A549 (cell line): ENCODE data around the gene BRAP. TPM values are rescaled to one million over a fixed set of nuclear protein-coding genes. Genes with fewer than 3 reads are reported as not detected.

Experiments used
- ATAC-seq, 2 experiments: fragments of 200-7000 bp in 1 of 2; fragments of >200 bp in 1 of 2; cut with Nextera tagmentation in 1 of 2; cut with Tn5 transposase in 1 of 2; 3 replicates each; pipeline versions ENCODE4 v1.8.0 to v1.9.1; 2018 to 2020; ENCODE audit warnings: mild to moderate bottlenecking in 1 of 2, moderate library complexity in 1 of 2
- CTCF ChIA-PET: fragments of 300-600 bp; sonication (Branson Sonifier 250); formaldehyde crosslinking; extraction: SDS; loops from one replicate; lab custom pipeline; 2021; ENCODE audit warnings: antibody characterized with exemption, inconsistent platforms; lab: Yijun Ruan, JAX
- POLR2A ChIA-PET: fragments of 350-600 bp; formaldehyde crosslinking; extraction: SDS; loops from one replicate; lab custom pipeline; 2021; ENCODE audit warnings: antibody characterized with exemption, inconsistent platforms; lab: Yijun Ruan, JAX
- DNase-seq, 2 experiments: peaks; one replicate each; pipeline versions ENCODE4 v3.0.0 to v3.0.0-alpha.2; 2011 to 2016; ENCODE audit warnings: low read depth in 1 of 2, low spot score in 1 of 2
- FAIRE-seq: peaks from 2 replicates; lab custom pipeline; 2011; peaks lifted over from hg19 to GRCh38; lab: Jason Lieb, UNC
- H3K27ac ChIP-seq, 2 experiments: fragments of >200 bp; sonication (Bioruptor Twin); formaldehyde crosslinking; 3 replicates each; pipeline ENCODE4 v1.5.1; 2016 to 2017
- H3K4me1 ChIP-seq: fragments of >200 bp; sonication (Bioruptor Twin); formaldehyde crosslinking; 3 replicates; pipeline ENCODE4 v1.6.1; 2016
- H3K4me2 ChIP-seq: fragments of >200 bp; sonication (Bioruptor Twin); formaldehyde crosslinking; 3 replicates; pipeline ENCODE4 v1.6.1; 2016
- H3K4me3 ChIP-seq: fragments of >200 bp; sonication (Bioruptor Twin); formaldehyde crosslinking; 3 replicates; pipeline ENCODE4 v1.5.1; 2016
- H3K9me3 ChIP-seq: fragments of >200 bp; sonication (Bioruptor Twin); formaldehyde crosslinking; 3 replicates; pipeline ENCODE4 v1.6.1; 2016
- CEBPB ChIP-seq, 2 experiments: fragments of >200 bp in 1 of 2; sonication (Bioruptor Twin) in 1 of 2; formaldehyde crosslinking in 1 of 2; IDR thresholded peaks; 2 replicates each; pipeline ENCODE4 v1.6.1; 2012 to 2016
- CHD2 ChIP-seq: fragments of 150-350 bp; IDR thresholded peaks from 2 replicates; pipeline ENCODE4 v1.6.1; 2014; ENCODE audit warnings: low read length; ENCODE audit not compliant: partially characterized antibody
- EP300 ChIP-seq, 2 experiments: fragments of >200 bp; sonication (Bioruptor Twin); formaldehyde crosslinking; IDR thresholded peaks; 2 replicates in 1 of 2; 3 replicates in 1 of 2; pipeline ENCODE4 v1.6.1; 2016 to 2017
- FOSL2 ChIP-seq, 2 experiments: fragments of 450-650 bp in 1 of 2; fragments of >200 bp in 1 of 2; sonication (Bioruptor Twin) in 1 of 2; formaldehyde crosslinking; IDR thresholded peaks; 2 replicates each; pipeline versions ENCODE4 v1.5.0 to v1.6.1; 2016 to 2020; ENCODE audit warnings: mild to moderate bottlenecking in 1 of 2, moderate library complexity in 1 of 2
- HOXB5 ChIP-seq: fragments of 250-450 bp; sonication (Bioruptor Pico); IDR thresholded peaks from 2 replicates; pipeline ENCODE4 v1.5.0; 2020; ENCODE audit warnings: mild to moderate bottlenecking, moderate library complexity
- MYC ChIP-seq: IDR thresholded peaks from 2 replicates; pipeline ENCODE4 v1.6.1; 2012; ENCODE audit warnings: mild to moderate bottlenecking, inconsistent platforms, low read length, improper control_type of control experiment, borderline replicate concordance
- NFE2L2 ChIP-seq: fragments of 150-350 bp; conservative IDR thresholded peaks from 2 replicates; pipeline ENCODE4 v1.6.1; 2014; ENCODE audit warnings: low read length
- PHF8 ChIP-seq: fragments of 200-600 bp; sonication (generic); IDR thresholded peaks from 2 replicates; pipeline ENCODE4 v1.6.1; 2016; ENCODE audit warnings: low read depth, mild to moderate bottlenecking, antibody characterized with exemption, moderate library complexity, borderline replicate concordance
- POLR2A ChIP-seq: IDR thresholded peaks from 2 replicates; pipeline ENCODE4 v1.6.1; 2012; ENCODE audit warnings: mild to moderate bottlenecking, low read length
- RCOR1 ChIP-seq: fragments of 150-350 bp; IDR thresholded peaks from 2 replicates; pipeline ENCODE4 v1.6.1; 2014; ENCODE audit warnings: antibody characterized with exemption, low read length, low read depth
- RFX5 ChIP-seq: fragments of 450-650 bp; IDR thresholded peaks from 2 replicates; pipeline ENCODE4 v1.7.1; 2014; ENCODE audit warnings: antibody characterized with exemption, mild to moderate bottlenecking, moderate library complexity
- SREBF2 ChIP-seq: fragments of 450-650 bp; IDR thresholded peaks from 2 replicates; pipeline ENCODE4 v1.6.1; 2014; ENCODE audit warnings: mild to moderate bottlenecking, moderate library complexity
- TFCP2L1 ChIP-seq: fragments of 250-450 bp; sonication (Bioruptor Pico); IDR thresholded peaks from 2 replicates; pipeline ENCODE4 v1.5.0; 2021; ENCODE audit warnings: mild to moderate bottlenecking
- TP53 ChIP-seq: fragments of 250-450 bp; sonication (Bioruptor Pico); IDR thresholded peaks from 2 replicates; pipeline ENCODE4 v1.5.0; 2021; ENCODE audit warnings: mild to moderate bottlenecking, moderate library complexity
- ZFP36 ChIP-seq: fragments of 450-650 bp; IDR thresholded peaks from 2 replicates; pipeline ENCODE4 v1.6.1; 2014; ENCODE audit warnings: borderline replicate concordance; ENCODE audit not compliant: partially characterized antibody
- ZNF302 ChIP-seq: fragments of 250-450 bp; sonication (Bioruptor Pico); IDR thresholded peaks from 2 replicates; pipeline ENCODE4 v1.9.0; 2021; ENCODE audit warnings: inconsistent platforms, mild to moderate bottlenecking, moderate library complexity
- WGBS: methylation state at CpG from one replicate; pipeline ENCODE4 v1.1.6; 2017; ENCODE audit errors: missing lambda C conversion rate; 5-methylcytosine and 5-hydroxymethylcytosine counted together
- polyA plus RNA-seq, 4 experiments: library from polyadenylated mRNA; depleted of rRNA in 3 of 4; stranded (reverse); fragments of >200 nt; fragmentation: RNase III in 1 of 4; extraction: RNeasy Plus Mini Kit Qiagen cat#74134 plus additional on column Dnase treatment in 1 of 4; gene quantifications; 2 replicates in 3 of 4; 3 replicates in 1 of 4; pipeline ENCODE4 v1.2.3, GENCODE V29; 2011 to 2017
- TF ChIP-seq, protein P1 (sequence below): fragments of 200-600 bp; sonication (generic); IDR thresholded peaks from 2 replicates; pipeline ENCODE4 v1.6.1; 2016; ENCODE audit warnings: antibody characterized with exemption, mild to moderate bottlenecking, moderate library complexity
- TF ChIP-seq, protein P2 (sequence below): IDR thresholded peaks from 2 replicates; pipeline ENCODE4 v1.6.1; 2012; ENCODE audit warnings: low read depth, borderline replicate concordance
- TF ChIP-seq, protein P3 (sequence below): fragments of 250-450 bp; sonication (Bioruptor Pico); IDR thresholded peaks from 2 replicates; pipeline ENCODE4 v1.5.0; 2021; ENCODE audit warnings: mild to moderate bottlenecking, moderate library complexity, borderline replicate concordance
- TF ChIP-seq, protein P4 (sequence below): fragments of >200 bp; sonication (Bioruptor Twin); formaldehyde crosslinking; IDR thresholded peaks from 2 replicates; pipeline ENCODE4 v1.6.1; 2016

The BRAP gene
- polyA plus RNA-seq, 2 of the 4 experiments (the other 2 are of a cell fraction): 13.0 to 29.7 TPM

DNA sequence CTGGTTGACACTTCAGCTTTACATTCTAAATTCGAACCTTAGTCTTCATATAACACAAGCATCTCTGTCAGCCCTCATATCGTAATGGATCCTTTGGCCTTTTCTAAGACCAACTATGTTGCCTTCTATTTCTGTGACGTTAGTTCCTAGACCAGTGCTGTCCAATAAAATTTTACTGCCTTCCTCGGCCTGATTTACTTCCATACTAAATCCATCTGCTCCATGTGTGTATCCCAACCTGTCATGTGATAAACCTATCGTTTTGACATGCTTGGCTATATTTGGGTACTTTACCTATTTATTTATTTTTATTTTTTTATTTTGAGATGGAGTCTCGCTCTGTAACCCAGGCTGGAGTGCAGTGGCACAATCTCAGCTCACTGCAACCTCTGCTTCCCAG is 20.4 kb upstream of the BRAP start (continued):
- TF ChIP-seq, protein P1, sequence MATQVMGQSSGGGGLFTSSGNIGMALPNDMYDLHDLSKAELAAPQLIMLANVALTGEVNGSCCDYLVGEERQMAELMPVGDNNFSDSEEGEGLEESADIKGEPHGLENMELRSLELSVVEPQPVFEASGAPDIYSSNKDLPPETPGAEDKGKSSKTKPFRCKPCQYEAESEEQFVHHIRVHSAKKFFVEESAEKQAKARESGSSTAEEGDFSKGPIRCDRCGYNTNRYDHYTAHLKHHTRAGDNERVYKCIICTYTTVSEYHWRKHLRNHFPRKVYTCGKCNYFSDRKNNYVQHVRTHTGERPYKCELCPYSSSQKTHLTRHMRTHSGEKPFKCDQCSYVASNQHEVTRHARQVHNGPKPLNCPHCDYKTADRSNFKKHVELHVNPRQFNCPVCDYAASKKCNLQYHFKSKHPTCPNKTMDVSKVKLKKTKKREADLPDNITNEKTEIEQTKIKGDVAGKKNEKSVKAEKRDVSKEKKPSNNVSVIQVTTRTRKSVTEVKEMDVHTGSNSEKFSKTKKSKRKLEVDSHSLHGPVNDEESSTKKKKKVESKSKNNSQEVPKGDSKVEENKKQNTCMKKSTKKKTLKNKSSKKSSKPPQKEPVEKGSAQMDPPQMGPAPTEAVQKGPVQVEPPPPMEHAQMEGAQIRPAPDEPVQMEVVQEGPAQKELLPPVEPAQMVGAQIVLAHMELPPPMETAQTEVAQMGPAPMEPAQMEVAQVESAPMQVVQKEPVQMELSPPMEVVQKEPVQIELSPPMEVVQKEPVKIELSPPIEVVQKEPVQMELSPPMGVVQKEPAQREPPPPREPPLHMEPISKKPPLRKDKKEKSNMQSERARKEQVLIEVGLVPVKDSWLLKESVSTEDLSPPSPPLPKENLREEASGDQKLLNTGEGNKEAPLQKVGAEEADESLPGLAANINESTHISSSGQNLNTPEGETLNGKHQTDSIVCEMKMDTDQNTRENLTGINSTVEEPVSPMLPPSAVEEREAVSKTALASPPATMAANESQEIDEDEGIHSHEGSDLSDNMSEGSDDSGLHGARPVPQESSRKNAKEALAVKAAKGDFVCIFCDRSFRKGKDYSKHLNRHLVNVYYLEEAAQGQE: no peak
- no peak for TF ChIP-seq RFX5
- TF ChIP-seq, all 56 proteins: peak for 0

DNA sequence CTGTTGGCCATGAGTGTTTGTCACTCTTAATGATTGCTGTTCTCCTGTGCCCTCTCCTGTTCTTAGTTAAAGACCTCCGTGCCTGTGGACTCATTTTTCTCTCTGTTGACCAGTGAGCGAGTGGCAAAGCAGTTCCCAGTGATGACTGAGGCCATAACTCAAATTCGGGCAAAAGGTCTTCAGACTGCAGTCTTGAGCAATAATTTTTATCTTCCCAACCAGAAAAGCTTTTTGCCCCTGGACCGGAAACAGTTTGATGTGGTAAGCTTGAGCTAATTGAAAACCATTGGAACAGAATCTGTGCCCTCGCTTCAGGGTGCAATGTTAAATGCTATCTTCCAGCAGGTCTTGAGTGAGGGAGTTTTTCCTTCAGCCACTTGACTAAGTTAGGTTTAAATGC is 19.9 kb upstream of the BRAP start:
- TF ChIP-seq CHD2: no peak
- no peak for TF ChIP-seq MYC
- TF ChIP-seq HOXB5 (CRISPR knock-in tag): no peak
- TF ChIP-seq, protein P2, sequence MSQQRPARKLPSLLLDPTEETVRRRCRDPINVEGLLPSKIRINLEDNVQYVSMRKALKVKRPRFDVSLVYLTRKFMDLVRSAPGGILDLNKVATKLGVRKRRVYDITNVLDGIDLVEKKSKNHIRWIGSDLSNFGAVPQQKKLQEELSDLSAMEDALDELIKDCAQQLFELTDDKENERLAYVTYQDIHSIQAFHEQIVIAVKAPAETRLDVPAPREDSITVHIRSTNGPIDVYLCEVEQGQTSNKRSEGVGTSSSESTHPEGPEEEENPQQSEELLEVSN: no peak
- no peak for TF ChIP-seq TP53 (CRISPR knock-in tag)
- no peak for TF ChIP-seq PHF8
- TF ChIP-seq, protein P3, sequence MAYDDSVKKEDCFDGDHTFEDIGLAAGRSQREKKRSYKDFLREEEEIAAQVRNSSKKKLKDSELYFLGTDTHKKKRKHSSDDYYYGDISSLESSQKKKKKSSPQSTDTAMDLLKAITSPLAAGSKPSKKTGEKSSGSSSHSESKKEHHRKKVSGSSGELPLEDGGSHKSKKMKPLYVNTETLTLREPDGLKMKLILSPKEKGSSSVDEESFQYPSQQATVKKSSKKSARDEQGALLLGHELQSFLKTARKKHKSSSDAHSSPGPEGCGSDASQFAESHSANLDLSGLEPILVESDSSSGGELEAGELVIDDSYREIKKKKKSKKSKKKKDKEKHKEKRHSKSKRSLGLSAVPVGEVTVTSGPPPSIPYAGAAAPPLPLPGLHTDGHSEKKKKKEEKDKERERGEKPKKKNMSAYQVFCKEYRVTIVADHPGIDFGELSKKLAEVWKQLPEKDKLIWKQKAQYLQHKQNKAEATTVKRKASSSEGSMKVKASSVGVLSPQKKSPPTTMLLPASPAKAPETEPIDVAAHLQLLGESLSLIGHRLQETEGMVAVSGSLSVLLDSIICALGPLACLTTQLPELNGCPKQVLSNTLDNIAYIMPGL (CRISPR knock-in tag): no peak
- TF ChIP-seq EP300 (IDR thresholded peaks at IDR 0.05): no peak
- TF ChIP-seq NFE2L2: no peak
- no peak for TF ChIP-seq SREBF2
- TF ChIP-seq TFCP2L1: no peak
- no peak for TF ChIP-seq FOSL2 (IDR thresholded peaks at IDR 0.05)
- no peak for TF ChIP-seq FOSL2 (CRISPR knock-in tag; IDR thresholded peaks at IDR 0.05)
- no peak for TF ChIP-seq ZFP36
- TF ChIP-seq, protein P4, sequence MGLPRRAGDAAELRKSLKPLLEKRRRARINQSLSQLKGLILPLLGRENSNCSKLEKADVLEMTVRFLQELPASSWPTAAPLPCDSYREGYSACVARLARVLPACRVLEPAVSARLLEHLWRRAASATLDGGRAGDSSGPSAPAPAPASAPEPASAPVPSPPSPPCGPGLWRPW: no peak
- no peak for TF ChIP-seq RCOR1
- no peak for TF ChIP-seq ZNF302 (CRISPR knock-in tag)
- TF ChIP-seq POLR2A: no peak
- TF ChIP-seq, protein P1: no peak
- no peak for TF ChIP-seq CEBPB (IDR thresholded peaks at IDR 0.05)
- TF ChIP-seq, all 56 proteins: peak for 0
- POLR2A ChIA-PET: interaction anchor here (1.2 kb wide), 1 partner anchor 20 kb away, joined by 3 read pairs; the partner anchor contains the start of genes ACAD10 and BRAP
- FAIRE-seq (no peak), ATAC-seq (no peak), DNase-seq (no peak)
- Histone ChIP-seq H3K9me3 (no peaks in the 10 kb centered on the region), H3K4me1 (no peaks in the 10 kb centered on the region), H3K4me3 (no peak overlapping the region), H3K27ac (no peak overlapping the region), H3K4me2 (no peak overlapping the region)
- WGBS: 85% methylated on average over 5 of the region's 5 CpGs
- CTCF ChIA-PET: interaction anchor here (0.6 to 1.2 kb wide), 2 partner anchors 10 to 211 kb away, joined by 3 read pairs; no protein-coding TSS in a partner anchor
